Hippocampal formation (tissue), 2 donors: Measurements from ENCODE around the gene AP1G2.
"Not testable (repeated sequence)": the region's sequence is repeated elsewhere in the genome, so short reads cannot be mapped to it uniquely, and the experiment has no call there.

ENCODE experiments used
- DNase-seq, 2 donors: peaks; one replicate each; lab custom pipeline; 2025; lab: John Stamatoyannopoulos, UW

AP1G2 gene

DNA sequence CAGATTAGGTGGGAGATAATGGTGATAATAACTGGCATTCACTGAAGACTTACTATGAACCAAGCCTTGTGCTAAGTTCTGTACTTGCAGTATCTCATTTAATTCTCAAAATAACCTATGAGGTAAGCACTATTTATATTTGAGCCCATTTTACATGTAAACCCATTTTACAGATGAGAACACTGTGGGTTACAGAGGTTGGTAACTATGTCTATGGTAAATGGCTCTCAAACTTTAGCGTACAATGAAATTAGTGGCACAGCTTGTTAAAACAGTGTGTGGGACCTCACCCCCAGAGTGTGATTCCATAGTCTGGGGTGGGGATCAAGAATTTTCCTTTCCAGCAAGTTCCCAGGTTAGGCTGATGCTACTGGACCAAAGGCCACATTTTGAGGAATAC lies 33.2 kb upstream of the AP1G2 start:
- DNase-seq, result no peak

DNA sequence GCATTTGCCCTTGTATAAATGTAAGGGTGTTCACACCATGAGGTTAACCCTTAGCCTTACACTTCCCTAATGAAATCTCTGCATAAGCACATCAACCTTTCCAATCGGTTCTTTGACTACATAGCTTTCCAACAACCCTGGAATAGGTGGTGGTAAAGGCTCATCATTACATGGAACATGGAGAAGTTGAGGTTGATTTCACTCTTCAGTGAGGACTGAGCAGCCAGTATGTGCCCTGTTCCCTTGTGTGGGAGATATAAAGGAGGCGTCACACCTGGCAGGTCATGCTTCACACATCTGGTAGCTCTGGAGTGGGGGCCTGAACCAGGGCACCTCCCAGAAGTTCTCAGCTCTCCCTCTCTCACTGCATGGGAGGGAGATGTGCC lies 32.7 kb upstream of the AP1G2 start:
- DNase-seq, result no peak

GRCh38 chr14:23594191-23594590 lies 26.6 kb upstream of the AP1G2 start:
- not testable (repeated sequence) for DNase-seq

- DNase-seq, result no peak
Measured at GRCh38 chr14:23590198-23590597, 22.6 kb upstream of the AP1G2 start.

GRCh38 chr14:23589606-23590005 lies 22.0 kb upstream of the AP1G2 start:
- DNase-seq, result no peak

DNA sequence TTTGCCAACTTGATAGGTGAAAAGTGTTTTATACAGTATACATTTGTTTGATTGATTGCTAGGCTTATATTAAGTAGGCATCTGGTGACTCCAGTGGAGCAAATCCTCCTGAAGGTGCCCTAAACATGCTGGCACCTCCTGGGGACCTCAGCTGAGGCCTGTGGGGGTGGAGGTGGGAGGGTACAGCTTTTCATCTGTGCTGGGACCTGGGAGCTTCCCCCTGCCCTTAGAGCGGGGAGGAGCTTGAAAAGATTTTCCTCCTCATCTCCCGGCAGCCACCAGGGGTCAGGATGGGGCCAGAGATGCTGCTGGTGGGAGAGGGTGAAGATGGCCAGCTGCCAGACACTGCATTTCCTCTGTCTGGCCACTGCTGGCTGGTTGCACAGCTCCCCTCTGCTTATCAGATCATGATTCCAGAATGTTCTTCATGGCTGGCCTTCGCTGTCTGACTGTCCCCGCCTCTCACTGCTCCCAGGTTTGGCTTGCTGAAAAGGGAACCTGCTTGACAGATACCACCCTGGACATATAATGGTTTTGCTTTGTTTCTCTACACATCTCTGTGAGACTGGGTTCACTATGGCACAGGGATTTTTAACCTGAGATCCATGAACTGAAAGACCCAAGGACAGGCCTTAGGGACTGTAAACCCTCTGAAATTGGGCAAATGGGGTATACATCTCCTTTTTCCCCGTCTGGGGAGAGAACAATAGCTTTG lies 21.4 kb upstream of the AP1G2 start:
- peak; percentile 73 to 81 for DNase-seq

DNA sequence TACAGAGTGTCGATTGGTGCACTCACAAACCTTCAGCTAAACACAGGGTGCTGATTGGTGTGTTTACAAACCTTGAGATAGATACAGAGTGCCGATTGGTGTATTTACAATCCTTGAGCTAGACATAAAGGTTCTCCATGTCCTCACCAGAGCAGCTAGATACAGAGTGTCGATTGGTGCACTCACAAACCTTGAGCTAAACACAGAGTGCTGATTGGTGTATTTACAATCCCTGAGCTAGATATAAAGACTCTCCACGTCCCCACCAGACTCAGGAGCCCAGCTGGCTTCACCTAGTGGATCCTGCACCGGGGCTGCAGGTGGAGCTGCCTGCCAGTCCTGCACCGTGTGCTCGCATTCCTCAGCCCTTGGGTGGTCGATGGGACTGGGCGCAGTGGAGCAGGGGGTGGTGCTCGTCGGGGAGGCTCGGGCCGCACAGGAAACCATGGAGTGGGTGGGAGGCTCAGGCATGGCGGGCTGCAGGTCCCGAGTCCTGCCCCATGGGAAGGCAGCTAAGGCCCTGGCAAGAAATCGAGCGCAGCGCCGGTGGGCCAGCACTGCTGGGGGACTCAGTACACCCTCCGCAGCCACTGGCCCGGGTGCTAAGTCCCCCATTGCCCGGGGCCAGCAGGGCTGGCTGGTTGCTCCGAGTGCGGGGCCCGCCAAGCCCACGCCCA lies 17.1 kb upstream of the AP1G2 start:
- DNase-seq, result not testable (repeated sequence)

DNA sequence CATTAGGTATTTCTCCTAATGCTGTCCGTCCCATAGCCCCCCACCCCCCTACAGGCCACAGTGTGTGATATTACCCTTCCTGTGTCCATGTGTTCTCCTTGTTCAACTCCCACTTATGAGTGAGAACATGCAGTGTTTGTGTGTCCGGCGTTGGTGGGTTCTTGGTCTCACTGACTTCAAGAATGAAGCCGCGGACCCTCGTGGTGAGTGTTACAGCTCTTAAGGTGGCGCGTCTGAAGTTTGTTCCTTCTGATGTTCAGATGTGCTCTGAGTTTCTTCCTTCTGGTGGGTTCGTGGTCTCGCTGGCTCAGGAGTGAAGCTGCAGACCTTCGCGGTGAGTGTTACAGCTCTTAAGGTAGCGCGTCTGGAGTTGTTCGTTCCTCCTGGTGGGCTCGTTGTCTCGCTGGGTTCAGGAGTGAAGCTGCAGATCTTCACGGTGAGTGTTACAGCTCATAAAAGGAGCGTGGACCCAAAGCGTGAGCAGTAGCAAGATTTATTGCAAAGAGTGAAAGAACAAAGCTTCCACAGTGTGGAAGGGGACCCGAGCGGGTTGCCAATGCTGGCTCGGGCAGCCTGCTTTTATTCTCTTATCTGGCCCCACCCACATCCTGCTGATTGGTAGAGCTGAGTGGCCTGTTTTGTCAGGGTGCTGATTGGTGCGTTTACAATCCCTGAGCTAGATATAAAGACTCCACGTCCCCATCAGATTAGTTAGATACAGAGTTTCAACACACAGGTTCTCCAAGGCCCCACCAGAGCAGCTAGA lies 16.4 kb upstream of the AP1G2 start:
- not testable (repeated sequence) for DNase-seq

DNA sequence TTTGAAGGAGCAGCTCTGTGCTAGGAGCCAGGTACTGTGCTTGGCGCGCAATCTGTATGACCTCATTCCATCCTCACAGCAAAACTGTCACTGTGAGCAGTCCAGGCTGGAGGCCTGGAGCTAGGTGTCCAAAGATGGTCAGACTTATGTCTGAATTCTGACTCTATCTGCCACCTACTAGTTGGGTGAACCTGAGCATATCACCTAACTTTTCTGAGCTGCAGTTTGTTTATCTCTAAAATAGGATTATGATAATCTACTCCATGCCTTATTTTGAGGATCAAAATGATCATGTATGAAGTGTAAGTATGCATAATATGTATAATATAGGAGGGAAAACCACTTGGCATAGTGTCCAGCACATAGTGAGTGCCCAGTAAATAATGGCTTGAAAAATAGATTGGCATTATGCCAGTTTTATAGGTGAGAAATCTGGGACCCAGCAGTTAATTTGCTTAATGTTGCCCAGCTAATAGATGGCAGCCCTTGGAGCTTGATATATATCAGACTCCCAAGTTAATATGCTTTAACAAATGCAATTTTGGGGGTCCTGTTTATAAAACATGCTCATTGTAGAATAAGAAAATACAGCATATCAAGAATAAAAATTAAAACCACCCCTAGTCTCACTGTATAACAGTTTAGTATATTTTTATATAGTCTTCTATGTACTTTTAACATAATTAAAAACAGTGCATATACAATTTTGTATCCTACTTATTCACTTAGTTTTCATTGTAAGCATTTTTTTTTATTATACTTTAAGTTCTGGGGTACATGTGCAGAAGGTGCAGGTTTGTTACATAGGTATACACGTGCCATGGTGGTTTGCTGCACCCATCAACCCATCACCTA lies 15.5 kb upstream of the AP1G2 start:
- no peak for DNase-seq

DNA sequence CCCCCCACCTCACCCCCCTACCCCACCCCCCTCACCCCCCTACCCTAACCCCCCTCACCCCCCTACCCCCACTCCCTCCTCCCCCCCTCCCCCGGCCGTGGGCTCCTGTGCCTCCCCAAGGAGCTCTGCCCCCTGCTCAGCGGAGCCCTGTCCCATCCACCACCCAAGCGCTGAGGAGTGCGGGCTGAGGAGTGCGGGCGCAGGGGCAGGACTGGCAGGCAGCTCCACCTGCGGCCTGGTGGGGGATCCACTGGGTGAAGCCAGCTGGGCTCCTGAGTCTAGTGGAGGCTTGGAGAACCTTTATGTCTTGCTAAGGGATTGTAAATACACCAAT lies 13.3 kb upstream of the AP1G2 start:
- DNase-seq, result no peak

GRCh38 chr14:23580152-23580926 lies 12.7 kb upstream of the AP1G2 start:
- no peak for DNase-seq

GRCh38 chr14:23579739-23580138 lies 12.1 kb upstream of the AP1G2 start:
- no peak for DNase-seq

DNA sequence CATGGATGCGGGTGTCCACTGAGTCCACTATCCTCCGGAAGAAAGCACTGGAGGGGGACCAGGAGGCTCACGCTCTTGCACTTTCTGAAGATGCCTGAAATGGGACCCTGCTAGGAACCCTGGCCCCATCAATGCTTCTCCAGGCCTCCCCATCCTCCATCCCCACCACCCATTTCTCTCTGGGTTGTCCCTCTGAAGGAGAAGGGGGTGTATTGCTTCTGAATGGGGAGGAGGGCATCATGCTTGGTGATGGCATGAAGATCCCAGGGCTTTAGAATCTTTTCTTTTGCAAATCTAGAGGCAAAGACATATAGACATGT lies 11.7 kb upstream of the AP1G2 start:
- DNase-seq, result no peak

DNA sequence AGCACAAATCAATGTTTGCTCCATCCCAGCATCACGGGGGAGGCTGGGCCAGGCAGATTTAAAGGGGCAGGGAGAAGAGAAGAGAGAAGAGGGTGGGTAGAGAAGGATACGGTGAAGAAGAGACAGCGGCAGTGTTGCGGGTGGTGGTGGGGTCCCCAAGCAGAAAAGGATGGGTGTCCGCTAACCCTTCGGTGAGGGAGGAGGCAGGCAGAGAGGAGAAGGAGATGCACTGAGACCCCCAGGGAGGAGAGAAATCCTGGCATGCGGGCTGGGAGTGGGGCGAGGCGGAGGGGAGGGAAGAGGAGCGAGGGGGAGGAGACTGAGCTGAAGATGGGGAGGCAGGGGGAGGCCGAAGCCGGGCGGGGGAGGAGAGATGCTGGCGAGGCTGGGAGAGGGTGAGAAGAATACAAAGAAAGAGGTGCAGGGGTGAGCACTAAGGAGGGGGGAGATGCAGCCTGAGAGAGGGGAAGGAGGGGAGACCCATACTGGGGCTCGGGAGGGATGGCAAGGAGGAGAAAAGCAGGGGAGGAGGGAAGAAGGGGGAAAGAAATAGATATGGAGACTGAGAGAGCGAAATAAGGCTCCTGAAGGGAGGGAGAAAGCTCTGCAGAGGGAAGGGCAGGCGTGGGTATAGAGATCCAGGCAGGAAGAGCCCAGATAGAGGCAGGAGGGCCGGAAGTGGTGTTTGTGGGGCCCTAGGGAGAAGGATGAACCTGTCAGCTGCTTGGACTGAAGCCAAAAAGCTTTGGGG lies 11.1 kb upstream of the AP1G2 start, which contains the start of gene JPH4:
Gene JPH4 (minus strand): TSS at position 231 of the 751 bp plus-strand sequence. CDS start 1,337 bp downstream, outside the sequence.
- peak; percentile 35 to 74 for DNase-seq

GRCh38 chr14:23577710-23578392 lies 10.3 kb upstream of the AP1G2 start:
- no peak for DNase-seq

DNA sequence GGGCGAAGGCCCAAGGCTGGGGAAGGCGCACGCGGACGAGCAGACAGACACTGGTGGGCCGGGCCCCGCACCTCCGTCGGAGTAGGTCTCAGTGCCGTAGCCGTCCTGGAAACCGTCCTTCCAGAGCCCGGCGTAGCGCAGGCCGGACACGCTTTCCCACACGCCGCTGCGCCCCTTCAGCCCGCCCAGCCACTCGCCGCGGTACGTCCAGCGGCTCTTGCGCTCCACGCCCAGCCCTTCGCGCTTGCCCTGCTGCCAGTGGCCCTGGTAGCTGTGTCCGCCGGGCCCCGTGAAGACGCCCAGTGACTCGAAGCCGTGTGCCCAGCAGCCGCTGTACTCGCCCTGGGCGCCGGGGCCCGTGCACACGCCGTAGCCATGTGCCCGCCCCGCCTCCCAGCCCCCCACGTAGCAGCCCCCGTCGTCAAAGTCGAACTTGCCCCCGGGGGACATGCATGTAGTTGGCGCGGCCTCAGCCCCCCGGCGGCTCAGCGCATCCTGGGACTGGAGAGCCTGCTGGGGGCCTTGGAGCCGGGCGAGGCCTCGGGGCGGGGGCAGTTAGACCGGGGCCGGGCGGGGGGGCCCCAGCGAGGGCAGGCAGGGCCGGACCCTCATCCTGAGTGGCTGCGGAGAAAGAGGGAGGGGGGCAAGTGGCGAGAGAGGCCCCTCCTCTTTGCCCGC lies 9.6 kb upstream of the AP1G2 start:
- no peak for DNase-seq

- peak in 1 of 2 donors; percentile 44 for DNase-seq
Measured at GRCh38 chr14:23573384-23574015, 5.9 kb upstream of the AP1G2 start.

DNA sequence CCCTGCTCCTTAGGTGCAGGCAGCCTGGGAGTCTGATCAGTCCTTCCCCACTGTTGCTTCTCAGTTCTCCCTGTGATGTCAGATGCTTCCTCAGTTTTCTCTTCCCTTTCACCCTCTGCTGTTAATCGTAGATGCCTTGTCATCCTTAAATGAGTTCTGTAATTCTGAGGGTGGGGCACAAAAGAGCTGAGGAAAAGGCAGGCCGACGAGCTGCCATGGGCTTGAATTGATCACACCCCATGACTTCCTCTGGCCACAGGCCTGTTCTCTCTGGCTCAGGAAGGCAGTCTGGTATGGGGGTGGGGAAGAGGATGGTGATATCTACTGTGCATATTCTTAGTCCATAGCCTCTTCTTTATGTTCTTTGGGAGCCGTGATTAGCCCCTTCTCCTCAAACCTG lies 5.2 kb upstream of the AP1G2 start:
- no peak for DNase-seq

GRCh38 chr14:23572524-23572828 lies 4.9 kb upstream of the AP1G2 start:
- DNase-seq, result no peak
